Measurements from ENCODE around the gene KIF12.

KIF12 gene

DNA sequence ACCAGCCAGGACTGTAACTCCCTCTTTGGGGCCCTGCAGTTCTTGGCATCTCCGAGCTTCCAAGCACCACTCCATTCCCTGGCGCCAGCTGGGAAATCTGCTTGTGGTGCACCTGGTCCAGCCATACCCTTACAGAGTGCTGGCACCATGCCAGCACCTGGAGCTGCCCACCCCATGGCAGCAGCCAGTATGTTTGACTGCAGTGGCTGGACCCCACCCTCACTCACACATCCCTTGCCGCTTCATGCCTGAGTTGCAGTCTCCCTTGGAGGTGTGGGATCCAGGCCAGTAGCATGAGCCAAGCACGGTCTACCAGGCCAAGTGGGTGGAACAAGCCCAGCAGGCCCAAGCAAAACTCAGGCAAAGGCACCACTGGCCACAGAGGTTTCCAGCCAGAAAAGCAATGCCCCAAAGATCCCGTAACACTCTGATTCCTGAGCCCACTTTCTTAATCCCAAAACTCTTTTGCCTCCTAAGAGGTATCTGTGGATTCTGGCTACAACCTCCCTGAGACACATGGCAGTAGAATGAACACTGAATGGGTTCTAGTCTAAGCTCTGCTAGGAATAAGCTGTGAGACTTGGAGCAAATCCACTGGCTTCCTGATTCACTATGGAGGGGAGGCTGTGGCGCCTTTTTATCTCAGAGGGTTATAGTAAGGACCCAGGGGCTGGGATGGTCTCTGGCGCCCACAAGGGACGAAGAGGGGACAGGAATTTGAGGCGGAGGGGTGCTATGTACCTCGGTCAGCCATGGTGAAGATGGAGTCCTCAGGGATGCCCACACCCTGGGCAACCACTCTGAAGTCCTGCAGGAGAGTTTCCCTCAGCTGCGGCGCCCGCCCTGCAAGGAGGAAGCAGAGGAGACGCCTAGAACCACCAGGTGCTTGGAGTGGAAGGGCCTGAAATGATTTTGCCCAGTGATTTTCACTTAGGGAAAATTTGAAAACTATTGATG is 26.6 kb downstream of the KIF12 start:
- Mint-ChIP-seq H3K27me3 (peaks cover 26% of the 10 kb centered on the region), H3K27ac (ENCODE audit: low read depth) (no peak overlapping the region), H3K9me3 (no peaks in the 10 kb centered on the region), H3K4me1 (no peaks in the 10 kb centered on the region), H3K36me3 (ENCODE audit: insufficient read depth) (no peaks in the 10 kb centered on the region), H3K4me3 (no peak overlapping the region)
- ATAC-seq (replicated peaks; ENCODE audit: extremely low read depth, poor library complexity, severe bottlenecking) (no peak), DNase-seq (ENCODE audit: low spot score in 2 of 2) (no peak)

DNA sequence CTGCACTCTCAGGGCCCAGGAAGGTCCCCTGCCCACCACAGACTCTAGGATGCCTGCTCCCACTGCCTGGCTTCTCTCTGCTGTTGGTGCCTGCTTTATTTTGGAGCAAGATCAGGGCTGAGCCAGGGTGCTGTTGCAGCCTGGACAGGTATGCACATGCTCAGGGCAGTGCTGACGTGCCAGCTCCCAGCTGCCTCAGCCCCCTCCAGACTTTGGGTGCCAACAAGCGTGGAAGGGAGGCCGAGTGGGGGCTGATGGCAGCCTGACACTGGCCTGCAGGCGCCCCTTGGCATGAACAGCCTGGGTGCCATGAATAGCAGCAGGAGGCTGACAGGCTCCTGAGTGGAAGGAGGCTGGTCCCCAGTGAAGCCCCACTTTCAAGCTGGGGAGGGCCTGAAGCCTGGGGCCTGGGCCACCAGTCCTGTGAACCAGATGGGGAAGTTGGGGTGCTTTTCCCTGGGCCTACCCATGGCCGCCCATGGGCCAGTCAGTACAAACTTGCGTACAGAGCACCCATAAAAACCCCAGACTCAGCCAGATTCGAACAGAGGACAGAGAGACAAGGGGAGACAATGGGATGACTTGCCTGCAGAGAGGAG is 27.8 kb downstream of the KIF12 start:
- no peaks in the 10 kb centered on the region for H3K36me3 Mint-ChIP-seq (ENCODE audit: insufficient read depth)
- no peak overlapping the region for H3K27ac Mint-ChIP-seq (ENCODE audit: low read depth)
- H3K4me3 Mint-ChIP-seq = no peak overlapping the region
- H3K27me3 Mint-ChIP-seq = peaks cover 14% of the 10 kb centered on the region
- H3K4me1 Mint-ChIP-seq = no peaks in the 10 kb centered on the region
- DNase-seq (ENCODE audit: low spot score in 2 of 2) (no peak), ATAC-seq (replicated peaks; ENCODE audit: extremely low read depth, poor library complexity, severe bottlenecking) (no peak)
- no peaks in the 10 kb centered on the region for H3K9me3 Mint-ChIP-seq

GRCh38 chr9:114070188-114071103 is 28.6 kb downstream of the KIF12 start:
- no peak for ATAC-seq (replicated peaks; ENCODE audit: extremely low read depth, poor library complexity, severe bottlenecking)

DNA sequence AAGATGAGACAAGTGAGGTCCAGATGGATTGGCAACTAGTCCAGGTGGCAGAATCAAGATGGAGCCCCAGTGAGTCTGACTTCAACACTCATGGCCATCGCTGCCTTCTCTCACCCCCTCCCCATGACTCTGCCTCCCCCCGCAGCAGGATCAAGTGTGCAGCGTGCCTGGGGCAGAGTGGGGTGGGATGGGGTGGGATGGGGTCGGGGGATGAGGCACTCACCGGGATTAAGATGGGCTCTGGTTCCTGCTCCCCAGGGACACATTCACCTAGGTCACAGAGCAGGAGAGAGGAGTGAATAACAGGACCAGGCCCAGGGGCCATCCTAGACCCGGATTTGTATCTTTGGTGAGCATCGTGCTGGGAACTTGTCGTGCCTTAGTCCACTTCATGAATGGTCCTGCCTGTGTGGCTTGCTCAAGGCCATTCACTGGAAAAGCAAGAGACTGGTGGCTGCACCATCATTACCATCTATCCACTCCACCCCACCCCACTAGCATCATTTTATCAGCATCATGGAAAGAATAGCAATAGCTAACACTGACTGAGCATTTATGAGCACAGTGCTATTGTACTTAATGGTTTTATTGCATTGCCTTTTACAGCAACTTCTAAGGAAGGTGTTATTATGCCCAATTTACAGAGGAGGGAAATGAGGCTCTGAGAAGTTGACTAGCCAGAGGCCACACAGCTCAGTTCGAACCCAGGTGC is 29.5 kb downstream of the KIF12 start:
- H3K27me3 Mint-ChIP-seq = peaks cover 7% of the 10 kb centered on the region
- no peaks in the 10 kb centered on the region for H3K36me3 Mint-ChIP-seq (ENCODE audit: insufficient read depth)
- DNase-seq (ENCODE audit: low spot score in 2 of 2) = no peak
- no peak overlapping the region for H3K4me3 Mint-ChIP-seq
- no peak overlapping the region for H3K27ac Mint-ChIP-seq (ENCODE audit: low read depth)
- no peaks in the 10 kb centered on the region for H3K4me1 Mint-ChIP-seq
- no peak for ATAC-seq (replicated peaks; ENCODE audit: extremely low read depth, poor library complexity, severe bottlenecking)
- no peaks in the 10 kb centered on the region for H3K9me3 Mint-ChIP-seq

More at GRCh38 chr9:114070188-114071103, 28.6 kb downstream of the KIF12 start:
- Mint-ChIP-seq H3K4me3 (no peak overlapping the region), H3K9me3 (no peaks in the 10 kb centered on the region), H3K36me3 (ENCODE audit: insufficient read depth) (no peaks in the 10 kb centered on the region), H3K4me1 (no peaks in the 10 kb centered on the region), H3K27me3 (peaks cover 6% of the 10 kb centered on the region), H3K27ac (ENCODE audit: low read depth) (no peak overlapping the region)
- DNase-seq (ENCODE audit: low spot score in 2 of 2) = no peak

GRCh38 chr9:114065304-114065703 is 33.8 kb downstream of the KIF12 start:
- peaks cover 50% of the 10 kb centered on the region for H3K27me3 Mint-ChIP-seq
- H3K9me3 Mint-ChIP-seq = no peaks in the 10 kb centered on the region
- H3K36me3 Mint-ChIP-seq (ENCODE audit: insufficient read depth) = no peaks in the 10 kb centered on the region
- DNase-seq (ENCODE audit: low spot score in 2 of 2) = no peak
- H3K4me1 Mint-ChIP-seq = no peaks in the 10 kb centered on the region
- H3K27ac Mint-ChIP-seq (ENCODE audit: low read depth) = no peak overlapping the region
- ATAC-seq (replicated peaks; ENCODE audit: extremely low read depth, poor library complexity, severe bottlenecking) = no peak
- H3K4me3 Mint-ChIP-seq = no peak overlapping the region

DNA sequence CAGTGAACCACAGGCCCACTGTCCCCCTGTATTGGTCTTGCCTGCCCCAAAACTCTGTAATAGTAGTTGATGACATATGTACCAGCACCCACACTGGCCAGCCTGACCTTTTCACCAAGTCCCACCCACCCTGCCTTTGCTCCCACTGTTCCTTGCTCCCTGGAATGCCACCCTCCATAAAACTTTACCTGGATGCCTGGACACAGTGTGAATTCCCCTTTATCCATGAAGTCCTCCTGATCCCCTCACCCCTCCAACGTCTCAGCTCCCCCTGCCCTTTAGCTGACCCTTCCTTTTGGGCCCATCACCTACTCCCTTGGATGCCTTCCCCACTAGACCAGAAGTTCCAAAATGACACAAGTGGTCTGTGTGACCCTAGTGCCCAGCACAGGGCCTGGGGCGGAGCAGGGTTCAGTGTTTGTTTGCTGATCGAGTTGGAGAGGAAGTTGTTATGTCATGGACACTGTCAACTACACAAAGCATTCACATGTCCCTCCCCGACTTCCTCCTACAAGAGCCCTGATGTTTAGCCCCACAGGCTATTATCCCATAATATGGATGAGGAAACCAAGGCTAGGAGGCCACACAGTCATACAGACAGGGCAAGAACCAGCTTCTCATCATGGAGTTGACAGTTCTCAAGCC is 37.1 kb downstream of the KIF12 start:
- H3K27ac Mint-ChIP-seq (ENCODE audit: low read depth) = no peak overlapping the region
- no peak overlapping the region for H3K4me3 Mint-ChIP-seq
- DNase-seq (ENCODE audit: low spot score in 2 of 2) = no peak

DNA sequence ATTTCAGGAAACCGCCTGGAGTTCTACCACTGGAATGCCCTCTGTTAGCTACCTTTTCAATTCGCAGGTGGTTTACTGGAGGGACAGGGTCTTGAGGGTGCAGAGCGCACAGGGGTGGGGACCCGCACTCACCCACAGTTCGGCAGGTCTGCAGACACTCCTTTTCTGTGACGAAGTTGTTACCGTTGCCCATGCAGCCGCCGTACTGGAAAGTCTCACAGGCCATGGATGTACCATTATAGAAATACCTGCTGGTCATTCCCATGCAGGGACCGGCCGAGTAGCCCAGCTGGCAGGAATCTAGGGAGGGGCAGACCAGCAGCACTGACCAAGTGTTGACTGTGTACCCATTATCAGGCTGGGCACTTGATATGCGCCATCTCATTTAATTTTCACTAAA is 37.8 kb downstream of the KIF12 start:
- no peak overlapping the region for H3K27ac Mint-ChIP-seq (ENCODE audit: low read depth)
- H3K27me3 Mint-ChIP-seq = peaks cover 57% of the 10 kb centered on the region
- no peaks in the 10 kb centered on the region for H3K4me1 Mint-ChIP-seq
- ATAC-seq (replicated peaks; ENCODE audit: extremely low read depth, poor library complexity, severe bottlenecking) (no peak), DNase-seq (ENCODE audit: low spot score in 2 of 2) (no peak)
- no peaks in the 10 kb centered on the region for H3K9me3 Mint-ChIP-seq
- no peak overlapping the region for H3K4me3 Mint-ChIP-seq
- H3K36me3 Mint-ChIP-seq (ENCODE audit: insufficient read depth) = no peaks in the 10 kb centered on the region

More for the DNA sequence above, 37.1 kb downstream of the KIF12 start:
- Mint-ChIP-seq H3K27me3 (peaks cover 57% of the 10 kb centered on the region), H3K9me3 (no peaks in the 10 kb centered on the region), H3K36me3 (ENCODE audit: insufficient read depth) (no peaks in the 10 kb centered on the region), H3K4me1 (no peaks in the 10 kb centered on the region)
- no peak for ATAC-seq (replicated peaks; ENCODE audit: extremely low read depth, poor library complexity, severe bottlenecking)

DNA sequence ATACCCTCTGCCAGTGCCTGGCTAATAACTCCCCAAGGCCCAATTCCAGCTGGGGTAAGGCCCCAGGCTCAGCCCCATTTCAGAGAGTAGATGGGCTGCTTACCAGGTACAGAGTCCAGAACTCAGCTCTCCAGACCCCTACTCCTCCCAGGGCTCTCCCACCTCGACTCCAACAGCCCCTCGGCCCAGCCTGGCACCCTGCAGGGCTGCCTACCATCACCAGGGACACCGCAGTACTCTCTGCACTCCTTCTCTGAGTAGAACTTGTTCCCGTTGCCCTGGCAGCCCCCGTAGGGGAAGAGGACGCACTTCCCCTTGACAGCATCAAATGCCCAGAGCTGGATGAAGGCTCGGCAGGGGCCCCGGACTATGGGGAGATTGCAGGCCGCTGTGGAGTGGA is 38.4 kb downstream of the KIF12 start:
- Mint-ChIP-seq H3K4me1 (no peaks in the 10 kb centered on the region), H3K4me3 (no peak overlapping the region), H3K9me3 (no peaks in the 10 kb centered on the region), H3K27ac (ENCODE audit: low read depth) (no peak overlapping the region), H3K27me3 (peaks cover 57% of the 10 kb centered on the region), H3K36me3 (ENCODE audit: insufficient read depth) (peaks cover 2% of the 10 kb centered on the region)
- no peak for ATAC-seq (replicated peaks; ENCODE audit: extremely low read depth, poor library complexity, severe bottlenecking)
- DNase-seq (ENCODE audit: low spot score in 2 of 2) = no peak

- Mint-ChIP-seq H3K27me3 (peaks cover 54% of the 10 kb centered on the region), H3K36me3 (ENCODE audit: insufficient read depth) (peaks cover 2% of the 10 kb centered on the region), H3K27ac (ENCODE audit: low read depth) (no peak overlapping the region), H3K9me3 (no peaks in the 10 kb centered on the region), H3K4me3 (no peak overlapping the region), H3K4me1 (no peaks in the 10 kb centered on the region)
- ATAC-seq (replicated peaks; ENCODE audit: extremely low read depth, poor library complexity, severe bottlenecking) (no peak), DNase-seq (ENCODE audit: low spot score in 2 of 2) (no peak)
Measured at GRCh38 chr9:114060070-114060469, 39.0 kb downstream of the KIF12 start.

DNA sequence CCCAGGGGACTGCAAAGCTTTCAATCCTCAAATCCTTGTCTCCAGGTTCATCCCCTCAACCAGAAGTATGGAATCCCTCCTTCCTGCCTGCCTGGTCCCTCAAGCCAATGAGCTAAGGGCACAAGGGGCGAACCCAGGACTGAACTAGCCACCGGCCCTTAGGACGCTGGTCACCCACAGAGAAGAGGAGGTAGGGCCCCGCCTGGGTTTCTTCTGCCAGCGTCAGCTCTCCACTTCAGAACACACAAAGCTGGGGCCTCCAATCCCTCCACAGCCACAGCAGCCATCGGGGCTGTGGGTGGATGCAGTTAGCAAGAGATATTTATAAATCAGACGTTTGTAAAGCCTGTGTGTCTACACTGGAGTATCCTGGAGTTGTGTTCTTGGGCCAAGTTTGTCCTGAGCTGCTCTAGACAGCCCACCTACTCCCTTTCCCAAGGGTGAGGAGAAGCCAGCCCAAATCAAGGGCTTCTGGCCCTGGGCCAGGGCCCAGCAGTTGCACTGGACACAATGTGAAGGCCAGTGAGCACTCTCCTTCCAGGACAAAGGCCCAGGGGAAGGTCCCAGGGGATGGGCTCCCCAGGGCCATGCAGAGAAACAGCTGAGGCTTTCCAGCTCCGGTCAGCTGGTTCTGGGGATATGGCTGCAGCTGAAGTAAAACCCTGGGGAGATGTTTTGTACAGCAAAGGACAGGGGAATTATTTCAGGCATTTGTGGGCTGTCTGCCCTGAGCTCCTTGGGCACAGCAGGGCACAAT is 39.9 kb downstream of the KIF12 start:
- Mint-ChIP-seq H3K4me1 (no peaks in the 10 kb centered on the region), H3K4me3 (no peak overlapping the region), H3K36me3 (ENCODE audit: insufficient read depth) (peaks cover 2% of the 10 kb centered on the region), H3K9me3 (no peaks in the 10 kb centered on the region), H3K27me3 (peaks cover 46% of the 10 kb centered on the region), H3K27ac (ENCODE audit: low read depth) (no peak overlapping the region)
- ATAC-seq (replicated peaks; ENCODE audit: extremely low read depth, poor library complexity, severe bottlenecking) (no peak), DNase-seq (ENCODE audit: low spot score in 2 of 2) (no peak)

DNA sequence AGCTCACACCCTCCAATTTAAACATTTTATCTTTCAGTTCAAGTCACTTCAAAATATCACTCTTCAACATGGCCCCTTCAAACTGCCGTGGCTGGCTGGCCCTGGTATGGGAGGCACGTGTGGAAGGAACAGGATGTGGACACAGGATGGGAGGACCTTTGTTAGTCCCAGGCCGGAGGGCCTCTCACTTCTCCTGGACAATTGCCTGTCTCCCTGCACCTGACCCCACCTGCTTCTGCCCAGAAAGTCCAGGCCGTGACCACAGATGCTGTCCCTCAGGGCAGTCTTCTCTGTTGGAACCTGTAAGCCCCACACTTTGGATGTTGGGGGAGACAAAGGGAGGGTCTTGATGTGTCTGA is 40.4 kb downstream of the KIF12 start:
- ATAC-seq (replicated peaks; ENCODE audit: extremely low read depth, poor library complexity, severe bottlenecking) (no peak), DNase-seq (ENCODE audit: low spot score in 2 of 2) (no peak)
- peaks cover 40% of the 10 kb centered on the region for H3K27me3 Mint-ChIP-seq

More for the DNA sequence above, 40.4 kb downstream of the KIF12 start:
- Mint-ChIP-seq H3K36me3 (ENCODE audit: insufficient read depth) (peaks cover 3% of the 10 kb centered on the region), H3K27ac (ENCODE audit: low read depth) (no peak overlapping the region), H3K9me3 (no peaks in the 10 kb centered on the region), H3K4me3 (no peak overlapping the region), H3K4me1 (no peaks in the 10 kb centered on the region)

Data from central memory CD8-positive, alpha-beta T cell (primary cell).